Activated naive CD8-positive, alpha-beta T cell treated with anti-CD3 and anti-CD28 coated beads, Interleukin-2, amount 10 ng/mL, durations not matched to agents 7 days and 5 days (primary cell): ENCODE data around the gene SLC16A3. TPM values are rescaled to one million over a fixed set of nuclear protein-coding genes. Genes with fewer than 3 reads are reported as not detected.
"Not testable (repeated sequence)": the region's sequence is repeated elsewhere in the genome, so short reads cannot be mapped to it uniquely, and the experiment has no call there.

Experiments used
- ATAC-seq: fragments of 150-1000 bp; cut with Tn5 transposase; one replicate; pipeline ENCODE4 v1.10.0; 2021; ENCODE audit warnings: low read depth, moderate library complexity
- POLR2A ChIA-PET: fragments of 350-600 bp; sonication (Branson Sonifier 250); formaldehyde crosslinking; loops from one replicate; lab custom pipeline; 2021; ENCODE audit warnings: antibody characterized with exemption; lab: Charles Lee
- DNase-seq: peaks from one replicate; pipeline ENCODE4 v3.0.0; 2021
- H3K27ac Mint-ChIP-seq: one replicate; pipeline ENCODE4 v1.8.0; 2022; ENCODE audit warnings: mild to moderate bottlenecking, mixed read lengths
- H3K27me3 Mint-ChIP-seq: one replicate; pipeline ENCODE4 v1.8.0; 2022; ENCODE audit warnings: mild to moderate bottlenecking, moderate library complexity, mixed read lengths
- H3K36me3 Mint-ChIP-seq: one replicate; pipeline ENCODE4 v1.8.0; 2021; ENCODE audit warnings: mild to moderate bottlenecking, mixed read lengths
- H3K4me1 Mint-ChIP-seq: one replicate; pipeline ENCODE4 v1.8.0; 2021; ENCODE audit warnings: mixed read lengths
- H3K4me3 Mint-ChIP-seq: one replicate; pipeline ENCODE4 v1.8.0; 2022; ENCODE audit warnings: mild to moderate bottlenecking, moderate library complexity, mixed read lengths
- H3K9me3 Mint-ChIP-seq: one replicate; pipeline ENCODE4 v1.8.0; 2021; ENCODE audit warnings: mixed read lengths
- total RNA-seq, 2 experiments: library from RNA; stranded (reverse); gene quantifications; one replicate each; pipeline ENCODE4 v1.2.3, GENCODE V29; 2021

Gene SLC16A3
- total RNA-seq, 2 experiments from 2014 or later = 195 to 211 TPM

DNA sequence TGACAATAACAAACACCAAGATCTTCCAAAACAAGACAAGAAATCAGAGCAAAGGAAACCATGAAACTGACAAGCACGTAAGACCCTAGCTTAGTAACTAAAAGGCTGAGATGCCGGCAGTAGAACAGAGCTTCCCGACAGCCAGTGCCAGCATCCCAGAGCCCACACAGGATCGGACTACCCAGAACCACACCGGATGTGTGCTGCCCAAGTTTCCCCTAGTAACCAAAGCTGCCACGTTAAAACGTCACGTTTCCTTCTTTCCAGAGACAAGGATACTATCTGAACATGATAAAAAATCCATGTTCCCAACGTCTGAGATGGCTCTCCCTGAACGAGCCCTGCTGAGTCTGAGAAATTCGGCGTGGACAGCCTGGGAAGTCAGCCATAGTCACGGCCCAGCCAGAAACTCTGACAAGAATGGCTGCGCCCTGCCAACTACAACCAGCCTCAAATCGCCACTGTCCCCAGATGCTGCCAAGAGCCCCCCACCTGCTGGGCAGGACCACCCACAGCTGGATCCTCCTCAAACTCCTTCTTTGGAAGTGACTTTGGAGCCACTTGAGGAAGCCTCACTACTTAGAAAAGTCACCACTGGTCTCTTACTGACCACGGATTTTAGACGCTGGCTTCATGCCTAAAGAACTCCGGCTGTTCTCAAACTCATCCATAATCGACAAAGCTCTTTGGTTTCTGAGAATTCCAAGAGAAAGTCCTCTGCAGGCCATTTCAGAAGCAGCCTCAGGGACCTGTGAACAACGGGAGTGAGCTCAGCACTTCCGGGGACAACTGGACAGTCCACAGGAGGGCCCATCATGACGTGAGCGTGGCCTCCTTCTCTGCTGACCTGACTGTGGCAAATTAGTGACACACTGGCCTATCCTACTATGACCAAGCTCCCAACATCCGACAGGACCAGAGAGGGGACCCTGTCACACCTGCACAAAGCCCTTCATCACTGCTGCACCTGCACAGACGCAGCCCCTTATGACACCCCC lies 32.9 kb upstream of the SLC16A3 start:
- no peak for ATAC-seq
- H3K4me1 Mint-ChIP-seq = peaks cover 40% of the 10 kb centered on the region
- no peak overlapping the region for H3K4me3 Mint-ChIP-seq
- POLR2A ChIA-PET = no interaction called here
- DNase-seq = no peak
- peak overlapping the region; percentile 49 for H3K27ac Mint-ChIP-seq
- no peaks in the 10 kb centered on the region for H3K9me3 Mint-ChIP-seq
- H3K36me3 Mint-ChIP-seq = peaks cover 35% of the 10 kb centered on the region
- H3K27me3 Mint-ChIP-seq = no peaks in the 10 kb centered on the region

DNA sequence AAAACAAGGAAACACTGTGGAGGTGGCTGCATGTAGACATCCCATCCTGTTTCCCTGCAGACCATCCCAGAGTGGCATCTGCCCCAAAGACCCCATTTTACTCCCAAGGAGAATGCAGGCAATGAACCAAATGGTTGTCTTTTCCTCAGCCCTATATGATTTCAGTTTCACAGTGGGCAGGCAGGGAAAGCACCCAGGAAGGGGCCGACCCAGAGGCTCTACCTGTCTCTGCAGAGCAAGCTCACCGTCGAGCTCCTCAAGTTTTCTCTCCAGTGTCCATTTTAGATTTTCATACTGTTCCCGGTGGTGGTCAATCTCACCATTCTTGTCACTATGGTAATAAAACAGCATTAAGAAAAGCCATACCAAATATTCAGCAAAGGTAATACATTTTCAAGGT lies 30.8 kb upstream of the SLC16A3 start:
- peaks cover 53% of the 10 kb centered on the region for H3K4me1 Mint-ChIP-seq
- H3K9me3 Mint-ChIP-seq = no peaks in the 10 kb centered on the region
- H3K27me3 Mint-ChIP-seq = no peaks in the 10 kb centered on the region
- H3K36me3 Mint-ChIP-seq = peaks cover 28% of the 10 kb centered on the region
- H3K4me3 Mint-ChIP-seq = peak overlapping the region; percentile 83
- POLR2A ChIA-PET = interaction anchor here (0.5 to 6.0 kb wide), 4 partner anchors 15 to 71 kb away, joined by 3 to 51 read pairs (median 8); partner anchors contain the start of genes CCDC57 and SLC16A3
- DNase-seq (no peak), ATAC-seq (peak; percentile 51)
- peak overlapping the region; percentile 98 for H3K27ac Mint-ChIP-seq

DNA sequence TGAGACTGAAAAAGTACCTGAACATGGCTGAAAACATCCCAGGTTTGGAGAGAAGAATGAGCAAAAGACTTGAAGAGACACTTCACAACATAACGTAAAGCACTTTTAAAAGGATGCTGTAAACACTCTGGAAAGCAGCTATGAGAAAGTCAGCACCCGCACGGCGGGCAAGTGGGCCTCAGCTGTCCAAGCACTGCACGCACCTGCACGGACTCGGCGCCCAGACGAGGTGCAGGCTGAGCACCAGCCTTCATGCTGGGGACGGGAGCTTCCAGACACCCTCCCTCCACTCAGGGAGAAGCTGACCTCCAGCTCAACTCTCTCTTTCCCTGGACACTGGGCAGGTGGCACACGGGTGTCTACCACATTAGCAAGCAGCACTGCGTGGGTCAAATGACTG lies 29.3 kb upstream of the SLC16A3 start:
- Mint-ChIP-seq H3K36me3 (peaks cover 21% of the 10 kb centered on the region), H3K9me3 (no peaks in the 10 kb centered on the region), H3K4me3 (peak overlapping the region; percentile 67), H3K27ac (peak overlapping the region; percentile 81), H3K27me3 (no peaks in the 10 kb centered on the region), H3K4me1 (peaks cover 54% of the 10 kb centered on the region)
- no peak for DNase-seq
- POLR2A ChIA-PET = interaction anchor here (0.7 to 6.0 kb wide), 7 partner anchors 10 to 101 kb away, joined by 3 to 51 read pairs (median 4); partner anchors contain the start of genes CCDC57, FASN and SLC16A3
- no peak for ATAC-seq

DNA sequence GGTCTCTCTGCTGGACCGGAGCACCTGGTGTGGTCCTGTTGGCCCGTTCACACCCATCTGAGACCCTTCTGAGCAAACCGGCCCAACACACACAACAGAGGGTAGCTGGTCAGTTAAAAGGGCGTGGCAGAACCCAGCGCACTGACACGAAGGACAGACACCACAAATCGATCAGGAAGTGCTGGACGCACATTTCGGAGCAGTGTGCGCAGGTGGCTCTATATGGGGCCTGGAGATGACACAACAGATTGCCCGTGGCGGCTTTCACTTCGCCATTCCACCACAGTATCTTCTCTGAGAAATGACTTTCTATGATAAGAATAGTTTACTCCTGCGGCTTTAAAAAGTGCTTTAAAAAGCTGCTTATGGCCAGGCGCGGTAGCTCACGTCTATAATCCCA lies 28.7 kb upstream of the SLC16A3 start:
- Mint-ChIP-seq H3K9me3 (no peaks in the 10 kb centered on the region), H3K27ac (peak overlapping the region; percentile 81), H3K36me3 (peaks cover 21% of the 10 kb centered on the region), H3K4me1 (peaks cover 59% of the 10 kb centered on the region), H3K4me3 (peak overlapping the region; percentile 67), H3K27me3 (no peaks in the 10 kb centered on the region)
- no peak for DNase-seq
- no peak for ATAC-seq
- POLR2A ChIA-PET = interaction anchor here (1.1 to 6.0 kb wide), 9 partner anchors 8 to 94 kb away, joined by 3 to 51 read pairs (median 4); partner anchors contain the start of genes CCDC57 and SLC16A3

DNA sequence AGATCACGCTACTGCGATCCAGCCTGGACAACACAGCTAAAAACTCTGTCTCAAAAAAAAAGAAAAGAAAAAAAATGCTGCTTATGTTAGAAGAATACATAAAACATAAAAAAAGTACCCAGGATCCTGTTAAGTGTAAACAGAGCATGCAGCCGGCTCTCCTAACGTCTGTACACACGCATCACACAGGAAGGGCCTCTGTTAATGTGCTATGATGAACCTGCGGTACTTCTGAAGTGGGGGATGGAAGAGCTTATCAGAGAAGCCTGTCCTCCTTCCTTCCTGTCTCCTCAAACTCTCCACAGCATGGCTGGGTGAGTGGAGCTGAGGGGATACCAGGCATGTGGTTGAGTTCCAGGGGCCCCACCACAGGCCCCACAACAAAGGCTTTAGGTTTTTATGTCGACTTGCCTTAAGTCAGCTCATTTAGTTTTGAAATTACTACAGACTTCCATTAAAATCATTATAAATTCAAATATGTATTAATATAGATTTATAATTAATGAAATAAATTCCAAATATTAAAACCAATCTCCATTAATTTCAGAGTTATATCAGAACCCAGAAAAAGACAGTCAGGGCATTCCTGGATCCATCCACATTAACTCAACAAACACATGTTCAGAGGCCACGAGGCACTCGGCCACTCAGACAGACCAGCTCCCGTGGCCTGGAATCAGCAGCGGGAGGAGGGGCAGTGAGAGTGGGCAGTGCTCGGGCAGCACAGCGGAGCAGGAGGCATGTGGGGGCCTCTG lies 27.9 kb upstream of the SLC16A3 start:
- Mint-ChIP-seq H3K36me3 (peaks cover 14% of the 10 kb centered on the region), H3K4me3 (peak overlapping the region; percentile 67), H3K4me1 (peaks cover 66% of the 10 kb centered on the region), H3K27ac (peak overlapping the region; percentile 81), H3K9me3 (no peaks in the 10 kb centered on the region), H3K27me3 (no peaks in the 10 kb centered on the region)
- ATAC-seq = peak; percentile 94
- POLR2A ChIA-PET = interaction anchor here (0.6 to 6.0 kb wide), 14 partner anchors 8 to 163 kb away, joined by 3 to 51 read pairs (median 4); partner anchors contain the start of genes CCDC57, DCXR and SLC16A3
- peak; percentile 76 for DNase-seq

DNA sequence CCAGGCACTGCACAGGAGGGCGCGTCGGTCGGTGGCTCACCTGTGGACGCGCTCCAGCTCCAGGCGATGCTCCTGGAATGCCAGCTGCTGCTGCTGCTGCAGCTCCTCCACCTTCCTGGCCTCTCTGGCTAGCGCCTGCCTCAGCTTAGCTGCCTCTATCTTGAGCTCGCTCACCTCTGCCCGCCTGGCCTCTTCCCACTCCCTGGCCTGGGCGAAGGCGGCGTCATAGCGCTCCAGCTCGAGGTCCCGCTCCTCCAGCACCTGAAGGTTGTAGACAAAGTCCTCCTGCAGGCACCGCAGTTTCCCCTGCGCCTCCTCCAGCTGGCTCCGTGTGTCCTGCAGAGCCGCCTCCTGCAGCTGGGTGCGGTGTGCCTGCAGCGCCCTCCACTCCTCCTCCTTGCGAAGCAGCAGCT lies 27.3 kb upstream of the SLC16A3 start:
- Mint-ChIP-seq H3K9me3 (no peaks in the 10 kb centered on the region), H3K4me3 (peak overlapping the region; percentile 55), H3K4me1 (peaks cover 68% of the 10 kb centered on the region), H3K27me3 (no peaks in the 10 kb centered on the region), H3K36me3 (peaks cover 12% of the 10 kb centered on the region), H3K27ac (peak overlapping the region; percentile 80)
- no peak for ATAC-seq
- DNase-seq = peak; percentile 55
- POLR2A ChIA-PET = interaction anchor here (0.7 to 6.0 kb wide), 11 partner anchors 8 to 164 kb away, joined by 3 to 51 read pairs (median 4); partner anchors contain the start of genes CCDC57, DCXR and SLC16A3

DNA sequence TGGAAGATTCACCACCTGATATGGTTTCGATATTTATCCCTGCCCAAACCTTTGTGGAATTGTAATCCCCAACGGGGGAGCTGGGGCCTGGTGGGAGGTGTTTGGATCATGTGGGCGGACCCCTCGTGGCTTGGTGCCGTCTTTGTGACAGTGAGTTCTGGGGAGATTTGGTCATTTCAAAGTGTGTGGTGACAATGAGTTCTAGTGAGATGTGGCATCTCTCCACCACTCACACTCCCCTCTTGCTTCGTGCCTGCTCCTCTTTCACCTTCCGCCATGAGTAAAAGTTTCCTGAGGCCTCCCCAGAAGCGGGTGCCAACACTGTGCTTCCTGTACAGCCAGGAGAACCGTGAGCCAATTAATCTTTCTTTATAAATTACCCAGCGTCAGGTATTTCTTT lies 25.9 kb upstream of the SLC16A3 start:
- Mint-ChIP-seq H3K36me3 (peaks cover 12% of the 10 kb centered on the region), H3K27me3 (no peaks in the 10 kb centered on the region), H3K27ac (peak overlapping the region; percentile 30), H3K4me3 (no peak overlapping the region), H3K4me1 (peaks cover 65% of the 10 kb centered on the region), H3K9me3 (no peaks in the 10 kb centered on the region)
- POLR2A ChIA-PET = interaction anchor here (0.8 to 6.0 kb wide), 2 partner anchors 26 to 27 kb away, joined by 4 to 51 read pairs; partner anchors contain the start of gene SLC16A3
- DNase-seq (no peak), ATAC-seq (no peak)

DNA sequence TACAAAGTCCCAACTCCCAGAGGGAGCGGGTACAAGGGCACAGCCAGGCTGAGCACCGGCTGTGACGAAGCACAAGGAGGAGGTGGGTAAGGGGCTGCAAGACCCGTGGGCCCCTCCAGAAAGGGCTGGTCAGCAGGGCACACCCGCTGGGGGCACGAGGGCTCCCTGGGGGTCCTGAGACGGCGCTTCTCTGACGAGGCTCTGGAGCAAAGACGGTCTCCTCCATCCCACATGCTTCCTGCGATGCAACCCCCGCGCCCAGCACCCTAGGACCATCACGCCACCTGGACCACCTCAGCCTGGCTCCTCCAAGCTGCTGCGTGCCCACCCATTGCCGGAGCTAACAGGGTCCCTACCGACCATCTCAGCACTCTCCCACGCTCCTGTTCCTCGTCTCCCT lies 24.9 kb upstream of the SLC16A3 start:
- H3K9me3 Mint-ChIP-seq = no peaks in the 10 kb centered on the region
- DNase-seq = no peak
- H3K4me3 Mint-ChIP-seq = no peak overlapping the region
- peaks cover 60% of the 10 kb centered on the region for H3K4me1 Mint-ChIP-seq
- ATAC-seq = no peak
- peaks cover 9% of the 10 kb centered on the region for H3K36me3 Mint-ChIP-seq
- no peaks in the 10 kb centered on the region for H3K27me3 Mint-ChIP-seq
- POLR2A ChIA-PET = interaction anchor here (0.8 kb wide), 1 partner anchor 25 kb away, joined by 4 read pairs; the partner anchor contains the start of gene SLC16A3
- no peak overlapping the region for H3K27ac Mint-ChIP-seq

DNA sequence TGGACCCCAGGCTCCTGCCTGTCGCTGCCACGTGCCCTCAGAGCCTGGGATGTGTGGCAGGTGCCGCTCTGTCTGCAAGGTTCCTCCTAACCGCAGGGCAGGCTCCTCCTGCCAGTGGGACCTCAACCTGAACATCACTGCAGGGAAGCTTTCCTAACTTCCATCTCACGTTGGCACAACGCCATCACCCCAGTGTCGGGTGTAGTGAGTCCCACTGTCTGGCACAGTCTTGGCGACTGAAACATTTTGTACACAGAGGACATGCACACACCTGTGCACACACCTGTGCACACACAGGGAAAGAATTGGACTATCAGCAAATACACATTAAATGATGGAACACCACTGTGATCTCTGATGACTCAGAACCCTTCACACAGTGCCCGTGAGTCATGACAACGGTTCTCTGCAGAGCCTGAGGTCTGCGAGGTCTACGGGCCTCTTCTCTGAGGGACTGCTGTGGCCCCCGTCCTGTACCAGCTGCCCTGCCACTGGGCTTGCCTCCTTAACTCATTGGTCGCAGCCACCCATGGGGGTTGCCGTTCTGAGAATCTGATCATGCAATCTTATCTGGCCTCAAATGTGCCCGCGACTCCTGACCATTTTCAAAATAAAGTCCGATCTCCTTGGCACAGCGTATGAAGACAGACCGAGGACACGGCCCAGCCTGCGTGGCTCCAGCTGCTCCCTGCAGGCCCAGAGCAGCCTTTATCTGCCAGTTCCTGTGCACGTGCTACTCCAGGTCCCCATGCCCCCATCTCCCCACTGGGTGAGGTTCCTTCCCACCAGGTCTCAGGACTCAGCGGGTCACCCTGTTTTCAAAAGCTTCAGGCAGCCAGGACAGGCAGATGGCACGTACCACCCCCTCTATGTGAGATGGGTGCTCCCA lies 23.8 kb upstream of the SLC16A3 start:
- POLR2A ChIA-PET = interaction anchor here (0.7 to 2.1 kb wide), 8 partner anchors 24 to 167 kb away, joined by 3 to 27 read pairs (median 3); partner anchors contain the start of genes DCXR and SLC16A3
- peaks cover 56% of the 10 kb centered on the region for H3K4me1 Mint-ChIP-seq
- no peaks in the 10 kb centered on the region for H3K27me3 Mint-ChIP-seq
- no peak for ATAC-seq
- H3K4me3 Mint-ChIP-seq = peak overlapping the region; percentile 75
- DNase-seq = no peak
- H3K9me3 Mint-ChIP-seq = no peaks in the 10 kb centered on the region
- H3K27ac Mint-ChIP-seq = peak overlapping the region; percentile 97
- peaks cover 10% of the 10 kb centered on the region for H3K36me3 Mint-ChIP-seq

DNA sequence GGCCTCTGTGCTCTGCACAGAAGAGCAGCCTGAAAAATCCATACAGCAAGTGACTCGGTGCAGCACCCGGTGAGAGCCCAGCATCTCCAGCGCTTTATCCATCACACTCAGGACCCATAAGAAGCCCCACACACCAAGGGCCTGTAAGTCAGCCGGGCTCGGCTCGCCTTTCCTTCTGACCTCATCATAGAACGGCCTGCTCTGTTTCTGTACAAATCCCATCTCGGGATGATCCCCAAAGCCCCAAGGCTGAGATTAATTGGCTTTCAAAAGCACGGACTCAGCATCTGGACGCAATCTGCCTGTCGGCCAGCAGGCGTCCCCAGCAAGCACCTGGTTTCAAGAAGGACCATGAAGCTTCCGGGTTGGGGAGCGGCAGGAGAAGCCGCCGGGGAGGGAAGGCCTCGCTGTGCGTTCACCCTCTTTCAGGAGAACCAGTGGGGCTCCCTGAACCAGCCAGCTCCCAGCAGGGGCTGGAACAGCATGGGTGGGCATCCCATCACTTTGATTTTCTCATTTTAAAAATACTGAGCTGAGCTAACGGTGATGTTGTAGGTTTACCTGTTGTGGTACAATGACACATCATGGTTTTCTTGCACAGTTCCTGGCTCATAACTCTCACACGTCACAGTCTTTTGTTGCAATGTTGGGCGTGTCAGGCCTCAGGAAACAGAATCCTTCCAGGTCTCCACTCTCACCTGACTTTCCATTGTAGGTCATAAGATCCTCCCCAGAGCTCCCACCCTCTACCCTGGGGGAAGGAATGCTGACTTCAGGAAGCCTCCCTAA lies 22.9 kb upstream of the SLC16A3 start:
- peaks cover 10% of the 10 kb centered on the region for H3K36me3 Mint-ChIP-seq
- H3K27me3 Mint-ChIP-seq = no peaks in the 10 kb centered on the region
- H3K4me3 Mint-ChIP-seq = peak overlapping the region; percentile 75
- peak overlapping the region; percentile 97 for H3K27ac Mint-ChIP-seq
- POLR2A ChIA-PET = interaction anchor here (0.6 to 2.1 kb wide), 10 partner anchors 24 to 168 kb away, joined by 3 to 27 read pairs (median 3); partner anchors contain the start of genes DCXR and SLC16A3
- DNase-seq (peak; percentile 85), ATAC-seq (peak; percentile 75)
- H3K9me3 Mint-ChIP-seq = no peaks in the 10 kb centered on the region
- H3K4me1 Mint-ChIP-seq = peaks cover 50% of the 10 kb centered on the region

DNA sequence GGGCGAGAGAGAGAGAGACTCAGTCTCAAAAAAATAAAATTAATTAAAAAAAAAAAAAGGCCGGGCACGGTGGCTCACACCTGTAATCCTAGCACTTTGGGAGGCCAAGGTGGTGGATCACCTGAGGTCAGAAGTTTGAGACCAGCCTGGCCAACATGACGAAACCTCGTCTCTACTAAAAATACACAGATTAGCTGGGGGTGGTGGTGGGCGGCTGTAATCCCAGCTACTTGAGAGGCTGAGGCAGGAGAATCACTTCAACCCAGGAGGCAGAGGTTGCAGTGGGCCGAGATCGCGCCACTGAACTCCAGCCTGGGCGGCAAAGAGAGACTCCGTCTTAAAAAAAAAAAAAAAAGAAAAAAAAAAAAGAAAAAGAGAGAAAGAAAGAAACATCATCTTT lies 18.2 kb upstream of the SLC16A3 start:
- H3K9me3 Mint-ChIP-seq, H3K4me3 Mint-ChIP-seq, ATAC-seq: not testable (repeated sequence)

More for the DNA sequence above, 18.2 kb upstream of the SLC16A3 start:
- H3K36me3 Mint-ChIP-seq, H3K27me3 Mint-ChIP-seq, DNase-seq, H3K27ac Mint-ChIP-seq: not testable (repeated sequence)
- POLR2A ChIA-PET = interaction anchor here (0.7 to 1.7 kb wide), 2 partner anchors 88 to 105 kb away, joined by 4 to 8 read pairs; no protein-coding TSS in a partner anchor
- peaks cover 36% of the 10 kb centered on the region for H3K4me1 Mint-ChIP-seq
